HL-60 (cell line): ENCODE measurements around the gene PLA2G6.

Experiments
- GABPA ChIP-seq: IDR thresholded peaks from 2 replicates; pipeline ENCODE4 v1.6.1; 2012; ENCODE audit warnings: low read depth
- POLR2AphosphoS5 ChIP-seq: IDR thresholded peaks from 2 replicates; pipeline ENCODE4 v1.6.1; 2012; ENCODE audit warnings: low read depth
- SPI1 ChIP-seq: IDR thresholded peaks from 2 replicates; pipeline ENCODE4 v1.6.1; 2012; ENCODE audit warnings: low read depth, mild to moderate bottlenecking, borderline replicate concordance
- TF ChIP-seq, protein P1 (sequence below): IDR thresholded peaks from 2 replicates; pipeline ENCODE4 v1.6.1; 2012; ENCODE audit warnings: low read depth; ENCODE audit not compliant: insufficient replicate concordance
- TF ChIP-seq, protein P2 (sequence below): IDR thresholded peaks from one replicate; pipeline ENCODE4 v1.5.1; 2011; ENCODE audit warnings: low read length, control low read depth, inconsistent platforms; ENCODE audit not compliant: insufficient read depth

DNA sequence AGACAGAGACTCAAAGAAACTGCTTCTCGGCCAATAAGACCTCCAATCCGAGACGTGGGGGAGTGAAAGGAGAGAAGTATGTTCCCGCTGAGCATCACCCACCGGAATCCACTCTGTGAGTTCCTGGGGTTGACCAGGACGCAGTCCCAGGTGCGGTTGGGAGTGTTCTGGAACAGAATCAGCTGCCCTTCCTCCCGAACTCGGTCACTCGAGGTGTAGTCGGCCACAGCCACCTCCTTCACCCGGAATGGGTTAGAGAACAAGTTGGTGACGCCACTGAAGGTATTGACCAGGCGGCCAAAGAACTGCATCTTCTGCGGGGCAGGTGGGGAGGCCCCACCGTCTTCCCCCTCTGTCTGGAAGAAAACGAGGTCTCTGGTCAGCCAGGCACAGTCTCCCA, 12.5 kb downstream of the PLA2G6 start:
- TF ChIP-seq POLR2AphosphoS5: no peak
- TF ChIP-seq, protein P1, sequence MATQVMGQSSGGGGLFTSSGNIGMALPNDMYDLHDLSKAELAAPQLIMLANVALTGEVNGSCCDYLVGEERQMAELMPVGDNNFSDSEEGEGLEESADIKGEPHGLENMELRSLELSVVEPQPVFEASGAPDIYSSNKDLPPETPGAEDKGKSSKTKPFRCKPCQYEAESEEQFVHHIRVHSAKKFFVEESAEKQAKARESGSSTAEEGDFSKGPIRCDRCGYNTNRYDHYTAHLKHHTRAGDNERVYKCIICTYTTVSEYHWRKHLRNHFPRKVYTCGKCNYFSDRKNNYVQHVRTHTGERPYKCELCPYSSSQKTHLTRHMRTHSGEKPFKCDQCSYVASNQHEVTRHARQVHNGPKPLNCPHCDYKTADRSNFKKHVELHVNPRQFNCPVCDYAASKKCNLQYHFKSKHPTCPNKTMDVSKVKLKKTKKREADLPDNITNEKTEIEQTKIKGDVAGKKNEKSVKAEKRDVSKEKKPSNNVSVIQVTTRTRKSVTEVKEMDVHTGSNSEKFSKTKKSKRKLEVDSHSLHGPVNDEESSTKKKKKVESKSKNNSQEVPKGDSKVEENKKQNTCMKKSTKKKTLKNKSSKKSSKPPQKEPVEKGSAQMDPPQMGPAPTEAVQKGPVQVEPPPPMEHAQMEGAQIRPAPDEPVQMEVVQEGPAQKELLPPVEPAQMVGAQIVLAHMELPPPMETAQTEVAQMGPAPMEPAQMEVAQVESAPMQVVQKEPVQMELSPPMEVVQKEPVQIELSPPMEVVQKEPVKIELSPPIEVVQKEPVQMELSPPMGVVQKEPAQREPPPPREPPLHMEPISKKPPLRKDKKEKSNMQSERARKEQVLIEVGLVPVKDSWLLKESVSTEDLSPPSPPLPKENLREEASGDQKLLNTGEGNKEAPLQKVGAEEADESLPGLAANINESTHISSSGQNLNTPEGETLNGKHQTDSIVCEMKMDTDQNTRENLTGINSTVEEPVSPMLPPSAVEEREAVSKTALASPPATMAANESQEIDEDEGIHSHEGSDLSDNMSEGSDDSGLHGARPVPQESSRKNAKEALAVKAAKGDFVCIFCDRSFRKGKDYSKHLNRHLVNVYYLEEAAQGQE: no peak
- TF ChIP-seq, protein P2, sequence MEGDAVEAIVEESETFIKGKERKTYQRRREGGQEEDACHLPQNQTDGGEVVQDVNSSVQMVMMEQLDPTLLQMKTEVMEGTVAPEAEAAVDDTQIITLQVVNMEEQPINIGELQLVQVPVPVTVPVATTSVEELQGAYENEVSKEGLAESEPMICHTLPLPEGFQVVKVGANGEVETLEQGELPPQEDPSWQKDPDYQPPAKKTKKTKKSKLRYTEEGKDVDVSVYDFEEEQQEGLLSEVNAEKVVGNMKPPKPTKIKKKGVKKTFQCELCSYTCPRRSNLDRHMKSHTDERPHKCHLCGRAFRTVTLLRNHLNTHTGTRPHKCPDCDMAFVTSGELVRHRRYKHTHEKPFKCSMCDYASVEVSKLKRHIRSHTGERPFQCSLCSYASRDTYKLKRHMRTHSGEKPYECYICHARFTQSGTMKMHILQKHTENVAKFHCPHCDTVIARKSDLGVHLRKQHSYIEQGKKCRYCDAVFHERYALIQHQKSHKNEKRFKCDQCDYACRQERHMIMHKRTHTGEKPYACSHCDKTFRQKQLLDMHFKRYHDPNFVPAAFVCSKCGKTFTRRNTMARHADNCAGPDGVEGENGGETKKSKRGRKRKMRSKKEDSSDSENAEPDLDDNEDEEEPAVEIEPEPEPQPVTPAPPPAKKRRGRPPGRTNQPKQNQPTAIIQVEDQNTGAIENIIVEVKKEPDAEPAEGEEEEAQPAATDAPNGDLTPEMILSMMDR: no peak
- no peak for TF ChIP-seq GABPA
- no peak for TF ChIP-seq SPI1
